ENCODE data around the gene SAFB2.

The SAFB2 gene

DNA sequence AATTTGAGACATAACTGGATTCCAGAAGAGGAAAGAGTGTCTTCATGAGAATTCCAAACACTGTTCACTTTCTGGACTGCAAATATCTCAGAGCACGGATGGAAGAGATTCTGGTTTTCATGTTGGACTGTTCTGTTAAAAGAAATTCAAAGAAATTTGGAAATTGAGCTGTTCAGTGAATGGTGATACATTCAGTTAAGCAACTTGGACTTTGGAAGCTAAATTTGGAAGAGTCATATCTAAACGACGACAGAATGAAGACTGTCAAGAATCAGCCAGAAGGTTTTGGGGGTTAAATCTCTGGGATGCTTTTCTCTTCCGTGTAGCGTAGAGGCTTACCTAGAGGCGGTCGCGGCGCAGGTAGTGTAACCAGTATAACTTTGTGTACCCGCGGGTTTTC, 25.9 kb upstream of the SAFB2 start:
- DNase-seq (no peak), ATAC-seq (replicated peaks) (no peak)
- Mint-ChIP-seq H3K36me3 (ENCODE audit: insufficient read depth) (peaks cover 93% of the 10 kb centered on the region), H3K27ac (peak overlapping the region in 1 of 2 donors; percentile 52), H3K4me1 (ENCODE audit: low read depth in 2 of 2) (peaks cover 19% of the 10 kb centered on the region in 2 donors), H3K4me3 (no peak overlapping the region), H3K27me3 (no peaks in the 10 kb centered on the region), H3K9me3 (no peaks in the 10 kb centered on the region)

DNA sequence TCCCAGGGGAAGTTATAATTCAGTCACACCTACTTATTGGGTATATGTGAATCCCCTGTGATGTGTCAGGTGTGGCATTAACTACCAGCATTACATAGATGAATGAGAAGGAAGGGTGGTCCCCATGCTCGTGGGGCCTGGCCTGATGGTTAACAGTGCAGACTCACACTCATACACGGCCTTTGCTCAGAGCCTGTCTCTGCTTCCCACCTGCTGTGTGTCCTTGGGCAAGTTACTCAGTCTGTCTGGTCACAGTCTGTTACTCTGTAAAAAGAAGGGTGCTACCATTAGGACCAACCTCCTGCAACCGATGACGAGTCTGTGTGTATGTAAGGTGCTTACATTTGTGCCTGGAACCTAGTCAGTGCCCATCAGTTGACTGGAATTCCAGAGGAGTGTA, 24.1 kb upstream of the SAFB2 start:
- DNase-seq (no peak), ATAC-seq (replicated peaks) (no peak)
- no peaks in the 10 kb centered on the region for H3K27me3 Mint-ChIP-seq
- H3K9me3 Mint-ChIP-seq: no peaks in the 10 kb centered on the region
- H3K4me1 Mint-ChIP-seq (ENCODE audit: low read depth in 2 of 2): peaks cover 18 to 25% of the 10 kb centered on the region in 2 donors
- H3K27ac Mint-ChIP-seq: peak overlapping the region; percentile 35 to 66
- H3K36me3 Mint-ChIP-seq (ENCODE audit: insufficient read depth): peaks cover 93% of the 10 kb centered on the region
- no peak overlapping the region for H3K4me3 Mint-ChIP-seq

DNA sequence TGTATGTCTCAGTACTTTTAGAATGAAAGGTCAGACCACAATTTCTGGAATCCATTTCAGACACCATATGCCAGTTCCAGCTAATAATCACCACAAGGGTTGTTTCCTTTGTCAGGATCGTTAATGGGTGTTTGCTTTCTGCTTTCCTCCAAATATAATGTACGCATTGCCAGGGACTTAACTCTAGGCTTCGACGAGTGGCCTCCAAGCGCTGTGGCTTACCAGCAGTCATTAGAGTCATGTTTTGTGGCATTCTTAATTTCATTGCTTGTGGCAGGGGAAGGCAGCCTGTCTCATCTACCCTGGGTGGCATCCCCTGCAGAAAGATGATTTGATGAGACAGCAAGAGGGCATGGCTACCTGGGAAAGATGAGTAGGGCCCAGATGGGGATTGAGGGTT, 22.8 kb upstream of the SAFB2 start:
- no peak for ATAC-seq (replicated peaks)
- H3K27ac Mint-ChIP-seq: peak overlapping the region; percentile 66 to 83
- H3K27me3 Mint-ChIP-seq: no peaks in the 10 kb centered on the region
- peaks cover 94% of the 10 kb centered on the region for H3K36me3 Mint-ChIP-seq (ENCODE audit: insufficient read depth)
- peaks cover 23 to 30% of the 10 kb centered on the region in 2 donors for H3K4me1 Mint-ChIP-seq (ENCODE audit: low read depth in 2 of 2)
- no peak for DNase-seq
- H3K4me3 Mint-ChIP-seq: no peak overlapping the region
- H3K9me3 Mint-ChIP-seq: no peaks in the 10 kb centered on the region

DNA sequence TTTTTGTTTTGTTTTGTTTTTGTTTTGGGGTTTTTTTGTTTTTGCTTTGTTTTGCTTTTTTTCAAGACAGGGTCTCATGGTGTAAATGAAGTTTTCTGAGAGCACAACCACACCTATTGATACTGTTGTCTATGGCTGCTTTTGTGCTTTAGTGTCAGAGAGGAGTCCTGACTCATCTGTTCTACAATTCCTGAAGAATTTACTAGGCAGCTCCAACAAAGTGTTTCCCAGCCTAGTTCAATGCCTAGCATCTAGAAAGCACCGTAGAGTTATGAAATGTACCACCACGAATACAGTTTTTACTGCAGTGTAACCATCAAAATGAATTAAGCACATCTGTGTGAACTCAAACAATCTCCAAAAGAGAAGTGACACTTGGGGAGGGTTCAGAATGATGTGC, 21.5 kb upstream of the SAFB2 start:
- ATAC-seq (replicated peaks) (no peak), DNase-seq (no peak)
- Mint-ChIP-seq H3K4me1 (ENCODE audit: low read depth in 2 of 2) (peaks cover 23 to 34% of the 10 kb centered on the region in 2 donors), H3K27ac (peak overlapping the region in 1 of 2 donors; percentile 83), H3K4me3 (no peak overlapping the region), H3K36me3 (ENCODE audit: insufficient read depth) (peaks cover 93% of the 10 kb centered on the region), H3K27me3 (no peaks in the 10 kb centered on the region), H3K9me3 (no peaks in the 10 kb centered on the region)

DNA sequence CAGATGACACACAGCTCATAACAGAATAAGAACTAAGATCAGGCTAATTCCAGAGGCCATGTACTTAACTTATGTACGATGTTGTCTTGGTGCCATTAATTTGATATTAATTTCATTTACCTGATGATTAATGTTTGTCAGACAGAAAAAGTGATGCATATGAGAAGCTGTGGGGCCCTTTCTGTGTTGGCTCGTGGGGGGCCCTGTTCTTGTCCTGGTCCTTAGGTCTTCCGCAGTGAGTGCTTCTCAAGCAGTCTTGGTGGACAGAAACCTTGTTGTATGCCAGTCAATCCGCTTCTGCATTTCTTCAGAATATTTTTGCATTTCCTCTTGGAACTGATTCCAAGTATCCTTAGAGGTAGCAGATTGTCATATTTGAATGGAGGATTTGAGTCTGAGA, 20.5 kb upstream of the SAFB2 start:
- Mint-ChIP-seq H3K4me3 (no peak overlapping the region), H3K9me3 (no peaks in the 10 kb centered on the region), H3K36me3 (ENCODE audit: insufficient read depth) (peaks cover 90% of the 10 kb centered on the region), H3K27me3 (no peaks in the 10 kb centered on the region), H3K4me1 (ENCODE audit: low read depth in 2 of 2) (peaks cover 23 to 38% of the 10 kb centered on the region in 2 donors), H3K27ac (peak overlapping the region in 1 of 2 donors; percentile 83)
- DNase-seq (no peak), ATAC-seq (replicated peaks) (no peak)

DNA sequence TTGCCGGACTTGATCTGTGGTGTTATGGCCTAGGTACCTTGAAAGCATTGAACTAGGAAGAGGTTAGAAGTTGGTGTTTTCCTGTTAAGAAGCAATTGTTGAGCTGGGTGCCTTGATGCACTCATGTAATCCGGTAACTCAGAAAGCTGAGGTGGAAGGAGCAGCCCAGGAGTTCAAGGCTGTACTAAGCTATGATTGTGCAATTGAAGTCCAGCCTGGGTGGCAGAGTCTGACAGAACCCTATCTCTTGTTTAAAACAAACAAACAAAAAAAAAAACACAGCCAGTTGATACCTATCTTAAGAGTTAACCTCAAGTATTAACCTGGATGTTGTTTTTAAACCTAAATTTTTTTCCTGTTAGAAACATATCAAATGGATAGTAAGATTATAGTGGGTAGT, 19.6 kb upstream of the SAFB2 start:
- Mint-ChIP-seq H3K27ac (peak overlapping the region in 1 of 2 donors; percentile 1), H3K4me3 (no peak overlapping the region), H3K4me1 (ENCODE audit: low read depth in 2 of 2) (peaks cover 26 to 44% of the 10 kb centered on the region in 2 donors), H3K9me3 (no peaks in the 10 kb centered on the region), H3K27me3 (no peaks in the 10 kb centered on the region), H3K36me3 (ENCODE audit: insufficient read depth) (peaks cover 85% of the 10 kb centered on the region)
- no peak for DNase-seq
- no peak for ATAC-seq (replicated peaks)

DNA sequence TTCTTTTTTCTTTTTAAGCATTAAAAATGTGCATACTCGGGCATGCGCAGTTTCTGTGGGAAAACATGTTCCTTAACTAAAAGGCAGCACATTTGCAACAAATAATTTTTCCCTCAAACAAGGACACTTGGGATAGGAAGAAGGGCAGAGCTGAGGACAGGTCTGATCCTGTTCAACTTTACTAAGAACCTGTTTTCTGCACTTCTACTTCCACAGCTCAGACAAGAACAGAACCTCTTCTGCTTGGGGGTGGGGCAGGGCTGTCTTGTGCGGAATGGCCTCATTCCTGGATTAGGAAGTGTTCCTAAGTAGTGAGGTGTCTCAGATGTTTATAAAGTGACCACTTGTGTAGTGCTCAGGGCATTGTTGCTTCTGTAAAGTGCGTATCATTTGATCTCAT, 18.6 kb upstream of the SAFB2 start:
- Mint-ChIP-seq H3K9me3 (no peaks in the 10 kb centered on the region), H3K4me1 (ENCODE audit: low read depth in 2 of 2) (peaks cover 21 to 44% of the 10 kb centered on the region in 2 donors), H3K27me3 (no peaks in the 10 kb centered on the region), H3K36me3 (ENCODE audit: insufficient read depth) (peaks cover 76% of the 10 kb centered on the region), H3K4me3 (no peak overlapping the region), H3K27ac (peak overlapping the region in 1 of 2 donors; percentile 62)
- ATAC-seq (replicated peaks): no peak
- DNase-seq: no peak

DNA sequence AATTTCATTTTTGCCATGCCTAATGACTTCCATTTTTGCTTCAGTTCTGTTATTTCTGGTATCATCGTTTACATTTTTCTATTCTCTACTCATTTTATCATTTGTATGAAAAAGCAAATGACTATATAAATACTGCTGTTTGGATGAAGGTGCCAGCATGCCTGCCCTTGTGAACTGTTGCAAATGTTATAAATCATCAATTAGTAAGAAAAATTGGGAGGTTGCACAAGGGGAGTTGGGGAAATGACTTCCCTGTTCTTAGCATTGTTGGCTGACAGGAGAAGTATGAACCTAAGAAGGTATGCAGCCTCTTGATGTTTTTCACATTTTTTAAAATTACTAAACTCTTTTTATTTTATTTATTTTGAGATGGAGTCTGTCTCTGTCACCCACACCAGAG, 15.4 kb upstream of the SAFB2 start:
- no peaks in the 10 kb centered on the region for H3K9me3 Mint-ChIP-seq
- peaks cover 58% of the 10 kb centered on the region for H3K36me3 Mint-ChIP-seq (ENCODE audit: insufficient read depth)
- DNase-seq (no peak), ATAC-seq (replicated peaks) (no peak)
- peak overlapping the region in 1 of 2 donors; percentile 44 for H3K27ac Mint-ChIP-seq
- H3K4me1 Mint-ChIP-seq (ENCODE audit: low read depth in 2 of 2): peaks cover 23 to 43% of the 10 kb centered on the region in 2 donors
- H3K27me3 Mint-ChIP-seq: no peaks in the 10 kb centered on the region
- H3K4me3 Mint-ChIP-seq: no peak overlapping the region

DNA sequence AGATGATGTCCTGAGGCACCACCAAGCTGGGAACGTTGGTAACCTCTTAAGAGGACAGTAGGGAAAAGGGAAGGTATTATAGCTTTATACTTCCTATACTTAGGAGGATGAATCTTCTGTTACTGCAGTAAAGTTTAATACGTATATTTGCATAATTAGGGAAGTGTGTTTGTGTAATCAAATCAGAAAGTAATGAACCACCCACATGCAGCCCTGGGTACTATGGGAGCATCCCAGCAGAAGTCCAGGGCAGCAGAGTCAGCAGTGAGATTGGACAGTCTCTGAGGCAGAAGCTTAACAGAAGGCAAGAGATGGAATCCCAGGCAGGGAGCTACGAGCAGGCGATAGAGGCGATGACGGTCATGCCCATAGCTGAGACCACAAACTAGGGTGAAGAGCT, 12.9 kb upstream of the SAFB2 start:
- DNase-seq: no peak
- Mint-ChIP-seq H3K27me3 (no peaks in the 10 kb centered on the region), H3K4me3 (no peak overlapping the region), H3K36me3 (ENCODE audit: insufficient read depth) (peaks cover 45% of the 10 kb centered on the region), H3K4me1 (ENCODE audit: low read depth in 2 of 2) (peaks cover 33 to 57% of the 10 kb centered on the region in 2 donors), H3K9me3 (no peaks in the 10 kb centered on the region), H3K27ac (peak overlapping the region in 1 of 2 donors; percentile 75)
- ATAC-seq (replicated peaks): no peak

DNA sequence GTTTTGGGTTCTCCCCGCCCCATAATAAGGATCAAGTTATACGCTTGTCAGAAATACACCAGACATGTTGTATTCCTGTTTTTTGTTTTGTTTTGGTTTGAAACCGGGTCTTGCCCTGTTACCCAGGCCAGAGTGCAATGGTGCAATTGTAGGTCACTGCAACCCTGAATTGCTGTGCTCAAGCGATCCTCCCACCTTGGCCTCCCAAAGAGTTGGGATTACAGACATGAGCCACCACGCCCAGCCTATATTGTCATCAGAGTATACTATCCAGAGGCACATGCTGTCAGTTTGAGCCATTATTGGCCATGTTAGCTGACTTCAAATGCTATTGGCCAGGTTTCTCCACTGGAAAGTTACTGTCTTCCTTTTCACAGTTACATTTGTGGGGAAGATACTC, 10.1 kb upstream of the SAFB2 start:
- Mint-ChIP-seq H3K27ac (no peak overlapping the region), H3K4me1 (ENCODE audit: low read depth in 2 of 2) (peaks cover 41 to 64% of the 10 kb centered on the region in 2 donors), H3K9me3 (no peaks in the 10 kb centered on the region), H3K27me3 (no peaks in the 10 kb centered on the region), H3K4me3 (peak overlapping the region in 1 of 2 donors; percentile 10), H3K36me3 (ENCODE audit: insufficient read depth) (peaks cover 52% of the 10 kb centered on the region)
- no peak for DNase-seq
- ATAC-seq (replicated peaks): no peak

DNA sequence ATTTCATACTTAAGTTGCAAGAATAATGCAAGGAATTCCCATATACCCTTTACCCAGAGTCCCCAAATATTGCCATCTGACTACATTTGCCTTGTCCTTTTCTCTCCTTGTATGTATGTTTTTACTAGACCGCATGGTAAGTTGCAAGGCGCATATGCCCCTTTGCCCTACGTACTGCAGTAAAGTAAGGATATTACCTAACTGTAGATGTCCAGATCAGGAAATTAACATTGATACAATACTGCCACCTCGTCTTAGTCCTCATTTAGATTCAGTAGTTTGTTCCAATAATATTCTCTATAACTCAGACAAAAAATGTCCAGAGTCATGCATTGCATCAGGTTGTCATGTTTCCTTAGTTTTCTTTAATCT, 9.7 kb upstream of the SAFB2 start:
- H3K36me3 Mint-ChIP-seq (ENCODE audit: insufficient read depth): peaks cover 53% of the 10 kb centered on the region
- H3K27me3 Mint-ChIP-seq: no peaks in the 10 kb centered on the region
- H3K4me1 Mint-ChIP-seq (ENCODE audit: low read depth in 2 of 2): peaks cover 41 to 66% of the 10 kb centered on the region in 2 donors
- ATAC-seq (replicated peaks): no peak
- no peak overlapping the region for H3K4me3 Mint-ChIP-seq
- DNase-seq: no peak
- peak overlapping the region in 1 of 2 donors; percentile 51 for H3K27ac Mint-ChIP-seq
- no peaks in the 10 kb centered on the region for H3K9me3 Mint-ChIP-seq

DNA sequence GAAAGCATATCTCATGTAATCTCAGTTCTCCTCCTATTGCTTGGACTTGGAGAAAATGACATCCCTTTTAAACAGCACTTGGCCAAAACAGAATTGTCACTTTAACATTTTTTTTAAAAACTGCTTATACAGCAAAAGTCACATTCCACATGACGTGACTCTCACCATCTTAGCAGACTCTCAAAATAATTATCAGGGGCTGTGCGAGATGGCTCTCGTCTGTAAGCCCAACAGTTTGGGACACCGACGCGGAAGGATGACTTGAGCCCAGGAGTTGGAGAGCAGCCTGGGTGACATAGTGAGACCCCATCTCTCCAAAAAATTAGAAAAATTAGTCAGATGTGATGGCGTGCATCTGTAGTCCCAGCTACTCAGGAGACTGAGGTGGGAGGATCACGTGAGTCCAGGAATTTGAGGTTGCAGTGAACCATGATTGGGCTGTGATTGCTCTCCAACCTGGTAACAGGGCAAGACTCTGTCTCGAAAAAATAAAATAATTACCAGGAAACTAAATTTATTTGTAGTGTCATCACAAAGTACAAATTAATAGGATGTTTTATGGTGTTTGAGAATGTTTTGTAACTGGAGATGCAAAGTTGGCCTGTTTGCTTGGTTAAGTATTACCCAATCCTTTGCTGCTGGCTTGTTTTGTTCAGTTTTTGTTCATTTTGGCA, 9.1 kb upstream of the SAFB2 start:
- peaks cover 52% of the 10 kb centered on the region for H3K36me3 Mint-ChIP-seq (ENCODE audit: insufficient read depth)
- H3K27ac Mint-ChIP-seq: peak overlapping the region in 1 of 2 donors; percentile 51
- H3K27me3 Mint-ChIP-seq: no peaks in the 10 kb centered on the region
- peak overlapping the region in 1 of 2 donors; percentile 41 for H3K4me3 Mint-ChIP-seq
- H3K4me1 Mint-ChIP-seq (ENCODE audit: low read depth in 2 of 2): peaks cover 41 to 66% of the 10 kb centered on the region in 2 donors
- DNase-seq: no peak
- no peak for ATAC-seq (replicated peaks)
- H3K9me3 Mint-ChIP-seq: no peaks in the 10 kb centered on the region

DNA sequence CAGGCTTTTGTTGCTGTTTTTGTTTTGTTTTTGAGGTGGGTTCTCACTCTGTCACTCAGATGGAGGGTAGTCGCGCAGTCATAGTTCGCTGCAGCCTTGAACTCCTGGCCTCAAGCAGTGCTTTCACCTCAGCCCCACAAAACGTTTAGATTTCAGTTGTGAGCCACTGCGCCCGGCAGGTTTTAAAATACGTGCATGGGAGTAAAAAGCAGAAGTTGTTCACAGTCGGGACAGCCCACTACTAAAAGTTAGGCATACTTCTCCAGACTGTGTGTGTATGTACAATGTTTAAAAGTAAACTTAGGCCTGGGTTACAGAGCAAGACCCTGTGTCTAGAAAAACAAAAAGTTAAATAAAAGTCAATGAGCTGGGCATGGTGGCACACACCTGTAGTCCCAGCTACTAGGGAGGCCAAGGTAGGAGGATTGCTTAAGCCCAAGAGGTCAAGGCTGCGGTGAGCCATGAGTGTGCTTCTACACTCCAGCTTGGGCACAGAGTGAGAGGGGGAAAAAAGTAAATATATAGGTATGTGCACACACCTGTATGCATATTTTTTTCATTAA, 6.4 kb upstream of the SAFB2 start:
- peaks cover 52 to 77% of the 10 kb centered on the region in 2 donors for H3K4me1 Mint-ChIP-seq (ENCODE audit: low read depth in 2 of 2)
- H3K4me3 Mint-ChIP-seq: peak overlapping the region in 1 of 2 donors; percentile 20
- peak overlapping the region in 1 of 2 donors; percentile 55 for H3K27ac Mint-ChIP-seq
- no peaks in the 10 kb centered on the region for H3K27me3 Mint-ChIP-seq
- no peaks in the 10 kb centered on the region for H3K9me3 Mint-ChIP-seq
- no peak for DNase-seq
- peaks cover 65% of the 10 kb centered on the region for H3K36me3 Mint-ChIP-seq (ENCODE audit: insufficient read depth)
- ATAC-seq (replicated peaks): peak; percentile 31

DNA sequence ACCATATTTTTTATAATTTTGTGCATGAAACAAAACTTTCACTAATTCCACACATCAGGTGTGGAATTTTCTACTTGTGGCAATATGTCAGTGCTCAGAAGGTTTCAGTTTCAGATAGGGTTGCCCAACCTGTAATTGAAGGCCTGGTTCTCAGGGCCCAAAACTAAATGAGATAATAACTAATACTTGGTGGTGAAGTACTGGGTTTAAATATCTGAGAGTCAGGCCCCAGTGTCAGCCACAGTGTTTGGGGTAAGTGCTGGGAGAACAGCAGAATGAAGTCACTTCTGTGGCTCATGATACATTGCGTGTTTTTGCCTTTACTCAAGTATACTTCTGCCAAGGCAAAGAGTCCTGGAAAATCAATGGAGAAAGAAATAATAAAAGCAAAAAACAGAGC, 5.9 kb upstream of the SAFB2 start:
- Mint-ChIP-seq H3K27ac (peak overlapping the region; percentile 49 to 55), H3K27me3 (no peaks in the 10 kb centered on the region), H3K4me1 (ENCODE audit: low read depth in 2 of 2) (peaks cover 54 to 76% of the 10 kb centered on the region in 2 donors), H3K4me3 (peak overlapping the region in 1 of 2 donors; percentile 20), H3K9me3 (no peaks in the 10 kb centered on the region), H3K36me3 (ENCODE audit: insufficient read depth) (peaks cover 70% of the 10 kb centered on the region)
- ATAC-seq (replicated peaks): no peak
- DNase-seq: no peak
